ENCODE measurements around the gene ACR.

ACR gene

DNA sequence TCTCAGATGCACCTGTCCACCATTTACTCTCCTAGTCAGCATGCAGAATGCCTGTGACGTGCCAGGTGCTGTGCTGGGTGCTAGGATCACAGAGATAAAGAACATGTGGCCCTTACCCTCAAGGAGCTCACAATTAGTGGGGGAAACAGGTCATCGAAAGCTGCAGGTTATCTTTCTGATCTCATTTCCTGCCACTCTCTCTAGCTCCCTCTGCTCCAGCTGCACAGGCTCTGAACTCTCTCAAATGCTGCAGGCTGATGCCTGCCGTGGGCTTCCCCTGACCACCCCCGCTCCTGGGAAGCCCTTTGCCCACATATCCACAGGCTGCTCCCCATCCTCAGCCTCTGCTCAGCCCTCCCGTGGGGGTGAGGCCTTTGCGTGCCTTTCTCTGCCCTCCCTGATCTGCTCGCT is 35.7 kb upstream of the ACR start:
- DNase-seq (ENCODE audit: extremely low spot score): no peak
- TF ChIP-seq SP1 (IDR thresholded peaks at IDR 0.05) (no peak), CTBP1 (IDR thresholded peaks at IDR 0.05; ENCODE audit: borderline replicate concordance) (no peak), FOXK2 (IDR thresholded peaks at IDR 0.05) (no peak), L3MBTL2 (conservative IDR thresholded peaks at IDR 0.05) (no peak), SUZ12 (IDR thresholded peaks at IDR 0.05) (no peak), BHLHE40 (IDR thresholded peaks at IDR 0.05; ENCODE audit: borderline replicate concordance) (no peak), TARDBP (IDR thresholded peaks at IDR 0.05) (no peak), ARNT (IDR thresholded peaks at IDR 0.05) (no peak), ELF4 (IDR thresholded peaks at IDR 0.05) (no peak), FOXM1 (IDR thresholded peaks at IDR 0.05; ENCODE audit: borderline replicate concordance) (no peak)
- TF ChIP-seq, protein P1, sequence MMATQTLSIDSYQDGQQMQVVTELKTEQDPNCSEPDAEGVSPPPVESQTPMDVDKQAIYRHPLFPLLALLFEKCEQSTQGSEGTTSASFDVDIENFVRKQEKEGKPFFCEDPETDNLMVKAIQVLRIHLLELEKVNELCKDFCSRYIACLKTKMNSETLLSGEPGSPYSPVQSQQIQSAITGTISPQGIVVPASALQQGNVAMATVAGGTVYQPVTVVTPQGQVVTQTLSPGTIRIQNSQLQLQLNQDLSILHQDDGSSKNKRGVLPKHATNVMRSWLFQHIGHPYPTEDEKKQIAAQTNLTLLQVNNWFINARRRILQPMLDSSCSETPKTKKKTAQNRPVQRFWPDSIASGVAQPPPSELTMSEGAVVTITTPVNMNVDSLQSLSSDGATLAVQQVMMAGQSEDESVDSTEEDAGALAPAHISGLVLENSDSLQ (IDR thresholded peaks at IDR 0.05): no peak
- POLR2A ChIA-PET: no interaction called here
- CTCF ChIA-PET: interaction anchor here (1.5 kb wide), 1 partner anchor 177 kb away, joined by 6 read pairs; the partner anchor contains the start of gene SCO2

DNA sequence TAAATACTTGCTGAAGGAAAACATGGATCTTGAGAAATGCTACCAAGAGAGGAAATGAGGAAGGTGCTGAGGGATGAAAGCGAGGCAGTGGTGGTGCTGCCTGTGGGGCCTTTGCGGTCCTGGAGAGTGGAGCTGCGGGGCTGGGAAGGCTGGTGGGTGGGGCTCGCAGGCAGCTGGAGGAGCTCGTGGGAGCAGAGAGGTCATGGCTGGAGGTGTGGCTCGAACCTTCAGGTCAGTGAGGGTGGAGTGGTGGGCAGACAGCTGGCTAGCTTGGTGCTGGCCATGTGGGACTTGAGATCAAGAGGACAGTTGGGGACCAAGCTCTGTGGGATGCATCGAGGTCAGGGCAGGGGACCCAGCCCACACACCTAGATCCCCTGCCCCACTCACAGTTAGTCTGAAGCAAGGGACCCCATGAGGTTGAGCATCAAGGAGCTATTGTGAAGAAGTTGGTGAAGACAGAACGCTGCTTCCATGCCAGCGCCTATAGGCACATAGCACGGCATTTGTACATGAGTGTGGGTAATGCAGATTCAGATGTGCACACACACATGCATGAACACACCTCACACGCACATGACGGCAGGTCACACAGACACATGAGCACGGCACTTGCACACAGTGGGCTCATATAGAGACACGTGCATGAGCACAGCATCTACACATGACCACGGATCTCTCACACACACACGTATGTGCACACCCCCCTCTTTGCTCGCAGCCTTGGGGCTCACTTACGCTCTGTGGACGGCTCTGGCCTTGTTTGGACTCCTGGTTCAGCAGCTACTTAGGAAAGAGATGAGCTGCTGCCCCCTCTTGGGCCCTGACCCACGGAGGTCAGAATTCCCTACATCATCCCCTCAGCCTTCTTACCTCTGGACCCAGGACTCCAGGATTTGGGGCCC is 34.9 kb upstream of the ACR start:
- TF ChIP-seq FOXK2 (IDR thresholded peaks at IDR 0.05): no peak
- TF ChIP-seq, protein P1 (IDR thresholded peaks at IDR 0.05): no peak
- TF ChIP-seq SUZ12 (IDR thresholded peaks at IDR 0.05): no peak
- no peak for TF ChIP-seq ARNT (IDR thresholded peaks at IDR 0.05)
- no peak for TF ChIP-seq FOXA1 (IDR thresholded peaks at IDR 0.05)
- no peak for TF ChIP-seq NFRKB (IDR thresholded peaks at IDR 0.05)
- TF ChIP-seq BHLHE40 (IDR thresholded peaks at IDR 0.05; ENCODE audit: borderline replicate concordance): no peak
- TF ChIP-seq ELF4 (IDR thresholded peaks at IDR 0.05): no peak
- DNase-seq (ENCODE audit: extremely low spot score): no peak
- ChIA-PET CTCF (interaction anchor here (1.5 kb wide), 1 partner anchor 178 kb away, joined by 6 read pairs; the partner anchor contains the start of gene SCO2), POLR2A (interaction anchor here (0.7 kb wide), 1 partner anchor 140 kb away, joined by 3 read pairs; no protein-coding TSS in a partner anchor)

DNA sequence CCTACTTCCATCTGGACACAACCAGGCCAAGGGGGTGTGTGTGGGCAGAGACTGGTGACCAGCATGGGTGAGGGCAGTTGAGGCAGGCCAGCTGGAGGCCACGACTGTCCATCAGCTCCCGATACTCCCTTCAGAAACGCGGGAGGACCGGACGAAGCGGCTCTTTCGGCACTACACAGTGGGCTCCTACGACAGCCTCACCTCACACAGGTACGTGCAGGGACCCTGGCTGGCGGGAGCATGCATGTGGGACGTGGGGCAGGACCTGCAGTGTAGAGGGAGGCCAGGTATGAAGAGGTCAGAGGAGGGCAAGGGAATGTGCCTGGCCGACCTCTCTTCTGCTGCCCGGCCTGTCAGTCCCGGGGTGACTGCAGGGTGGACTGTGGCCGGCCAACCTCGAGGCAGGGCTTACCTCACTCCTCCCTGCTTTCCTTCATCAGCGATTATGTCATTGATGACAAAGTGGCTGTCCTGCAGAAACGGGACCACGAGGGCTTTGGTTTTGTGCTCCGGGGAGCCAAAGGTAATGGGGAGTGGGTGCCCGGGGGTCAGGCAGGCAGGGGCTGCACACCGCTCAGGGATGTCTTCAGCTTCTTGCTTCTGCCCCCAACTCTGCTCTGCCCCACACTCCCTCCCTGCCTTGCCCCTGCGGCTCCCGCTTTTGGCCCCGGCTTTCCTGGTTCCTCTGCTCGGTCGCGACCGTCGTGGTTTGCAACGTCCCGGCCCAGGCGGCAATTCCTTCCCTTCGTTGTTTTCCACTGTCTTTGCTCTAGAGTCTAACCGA is 34.1 kb upstream of the ACR start:
- TF ChIP-seq TARDBP (IDR thresholded peaks at IDR 0.05): no peak
- no peak for TF ChIP-seq FOXK2 (IDR thresholded peaks at IDR 0.05)
- no peak for TF ChIP-seq ZNF384 (IDR thresholded peaks at IDR 0.05)
- TF ChIP-seq BHLHE40 (IDR thresholded peaks at IDR 0.05; ENCODE audit: borderline replicate concordance): no peak
- no peak for TF ChIP-seq ELF4 (IDR thresholded peaks at IDR 0.05)
- TF ChIP-seq FOXA1 (IDR thresholded peaks at IDR 0.05): no peak
- TF ChIP-seq L3MBTL2 (conservative IDR thresholded peaks at IDR 0.05): no peak
- DNase-seq (ENCODE audit: extremely low spot score): no peak
- POLR2A ChIA-PET: no interaction called here
- CTCF ChIA-PET: no interaction called here

DNA sequence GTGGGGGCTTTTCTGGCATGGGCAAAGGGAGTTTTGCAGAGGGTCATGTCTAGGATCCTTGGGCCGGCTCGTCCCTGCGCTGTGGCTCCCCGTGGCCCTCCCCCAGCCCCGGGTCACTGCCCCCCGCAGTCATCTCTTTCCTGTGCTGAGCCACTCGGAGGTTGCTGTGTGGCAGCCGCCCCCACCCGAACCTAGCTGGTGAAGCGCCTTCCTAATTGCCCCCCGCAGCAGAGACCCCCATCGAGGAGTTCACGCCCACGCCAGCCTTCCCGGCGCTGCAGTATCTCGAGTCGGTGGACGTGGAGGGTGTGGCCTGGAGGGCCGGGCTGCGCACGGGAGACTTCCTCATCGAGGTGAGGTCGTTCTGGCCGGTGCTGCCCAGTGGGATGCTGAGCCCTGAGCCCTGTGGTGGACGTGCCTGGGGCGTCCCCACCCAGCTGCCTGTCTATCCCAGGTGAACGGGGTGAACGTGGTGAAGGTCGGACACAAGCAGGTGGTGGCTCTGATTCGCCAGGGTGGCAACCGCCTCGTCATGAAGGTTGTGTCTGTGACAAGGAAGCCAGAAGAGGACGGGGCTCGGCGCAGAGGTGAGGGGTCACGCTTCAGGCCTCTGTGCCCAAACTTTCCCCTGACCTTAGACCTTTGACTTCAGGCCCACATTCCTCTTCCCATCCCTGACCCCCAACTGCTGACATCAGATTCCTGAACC is 33.3 kb upstream of the ACR start:
- POLR2A ChIA-PET: no interaction called here
- CTCF ChIA-PET: no interaction called here
- DNase-seq (ENCODE audit: extremely low spot score): no peak
- TF ChIP-seq TARDBP (IDR thresholded peaks at IDR 0.05) (no peak), FOXM1 (IDR thresholded peaks at IDR 0.05; ENCODE audit: borderline replicate concordance) (no peak), HDGF (IDR thresholded peaks at IDR 0.05; ENCODE audit: borderline replicate concordance) (no peak), BHLHE40 (IDR thresholded peaks at IDR 0.05; ENCODE audit: borderline replicate concordance) (no peak), SP1 (IDR thresholded peaks at IDR 0.05) (no peak), SUZ12 (IDR thresholded peaks at IDR 0.05) (no peak), FOXA1 (IDR thresholded peaks at IDR 0.05) (no peak), CTBP1 (IDR thresholded peaks at IDR 0.05; ENCODE audit: borderline replicate concordance) (no peak), ARNT (IDR thresholded peaks at IDR 0.05) (no peak)
- TF ChIP-seq, protein P1 (IDR thresholded peaks at IDR 0.05): no peak

DNA sequence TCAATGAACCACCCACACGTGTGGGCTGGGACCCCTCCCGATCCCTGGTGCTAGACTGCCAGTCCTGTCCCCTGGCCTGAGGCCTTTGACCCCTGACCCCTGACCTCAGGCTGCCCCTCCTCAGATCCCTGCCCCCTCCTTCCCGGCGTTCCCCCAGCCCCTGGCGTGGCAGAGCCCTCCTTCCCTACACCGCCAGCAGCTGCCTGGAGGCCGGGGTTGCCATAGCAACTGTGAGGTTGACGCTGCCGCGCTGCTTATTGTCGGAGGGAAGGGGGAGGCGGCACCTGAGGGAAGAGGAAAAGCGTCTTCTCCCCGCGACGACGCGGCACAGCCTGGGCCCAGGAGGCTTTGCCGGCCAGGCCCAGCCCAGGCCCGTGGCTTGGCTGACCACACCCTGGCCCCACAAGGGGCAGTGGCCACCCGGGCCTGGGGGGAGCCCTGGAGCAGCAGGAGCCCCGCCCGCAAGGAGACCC is 32.7 kb upstream of the ACR start:
- DNase-seq (ENCODE audit: extremely low spot score): no peak
- ChIA-PET CTCF (no interaction called here), POLR2A (no interaction called here)
- TF ChIP-seq ELF4 (IDR thresholded peaks at IDR 0.05): no peak
- no peak for TF ChIP-seq HDGF (IDR thresholded peaks at IDR 0.05; ENCODE audit: borderline replicate concordance)
- no peak for TF ChIP-seq FOXA1 (IDR thresholded peaks at IDR 0.05)
- TF ChIP-seq SUZ12 (IDR thresholded peaks at IDR 0.05): no peak
- TF ChIP-seq ZNF384 (IDR thresholded peaks at IDR 0.05): no peak
- no peak for TF ChIP-seq L3MBTL2 (conservative IDR thresholded peaks at IDR 0.05)
- TF ChIP-seq FOXM1 (IDR thresholded peaks at IDR 0.05; ENCODE audit: borderline replicate concordance): no peak
- TF ChIP-seq LEF1 (IDR thresholded peaks at IDR 0.05; ENCODE audit: borderline replicate concordance): no peak
- no peak for TF ChIP-seq ARNT (IDR thresholded peaks at IDR 0.05)
- no peak for TF ChIP-seq SP1 (IDR thresholded peaks at IDR 0.05)
- TF ChIP-seq, protein P1 (IDR thresholded peaks at IDR 0.05): no peak
- no peak for TF ChIP-seq NFRKB (IDR thresholded peaks at IDR 0.05)
- TF ChIP-seq BHLHE40 (IDR thresholded peaks at IDR 0.05; ENCODE audit: borderline replicate concordance): no peak
- no peak for TF ChIP-seq TARDBP (IDR thresholded peaks at IDR 0.05)
- no peak for TF ChIP-seq CTBP1 (IDR thresholded peaks at IDR 0.05; ENCODE audit: borderline replicate concordance)
